DOHH2 (cell line): Measurements from ENCODE around the gene LHX3.

Experiments used
- EZH2phosphoT487 ChIP-seq: fragments of 200-600 bp; sonication (generic); IDR thresholded peaks from 2 replicates; pipeline ENCODE4 v1.6.1; 2017; ENCODE audit warnings: borderline replicate concordance, mild to moderate bottlenecking, antibody characterized with exemption, low read length, moderate library complexity, mixed read lengths
- TF ChIP-seq, protein P1 (sequence below): fragments of 200-600 bp; sonication (generic); IDR thresholded peaks from one replicate; pipeline ENCODE4 v1.5.1; 2014; ENCODE audit warnings: antibody characterized with exemption, mild to moderate bottlenecking, low read depth, low read length; ENCODE audit not compliant: poor library complexity, severe bottlenecking

DNA sequence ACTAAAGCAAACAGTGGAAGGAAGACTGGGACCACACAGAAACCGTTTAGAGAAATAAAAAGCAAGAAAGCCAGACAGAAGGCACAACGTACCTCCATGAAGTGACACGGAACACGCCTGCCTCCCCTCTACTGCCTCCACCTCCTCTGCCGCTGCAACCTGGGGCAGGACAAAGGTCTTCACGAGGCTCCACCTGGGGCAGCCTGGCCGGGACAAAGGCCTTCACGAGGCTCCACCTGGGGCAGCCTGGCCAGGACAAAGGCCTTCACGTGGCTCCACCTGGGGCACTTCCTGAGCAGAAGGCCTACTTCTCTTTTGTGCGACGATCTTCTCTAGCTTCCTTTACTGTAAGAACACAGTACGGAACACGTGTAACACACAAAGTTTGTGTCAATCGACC lies 28.9 kb upstream of the LHX3 start:
- TF ChIP-seq, protein P1, sequence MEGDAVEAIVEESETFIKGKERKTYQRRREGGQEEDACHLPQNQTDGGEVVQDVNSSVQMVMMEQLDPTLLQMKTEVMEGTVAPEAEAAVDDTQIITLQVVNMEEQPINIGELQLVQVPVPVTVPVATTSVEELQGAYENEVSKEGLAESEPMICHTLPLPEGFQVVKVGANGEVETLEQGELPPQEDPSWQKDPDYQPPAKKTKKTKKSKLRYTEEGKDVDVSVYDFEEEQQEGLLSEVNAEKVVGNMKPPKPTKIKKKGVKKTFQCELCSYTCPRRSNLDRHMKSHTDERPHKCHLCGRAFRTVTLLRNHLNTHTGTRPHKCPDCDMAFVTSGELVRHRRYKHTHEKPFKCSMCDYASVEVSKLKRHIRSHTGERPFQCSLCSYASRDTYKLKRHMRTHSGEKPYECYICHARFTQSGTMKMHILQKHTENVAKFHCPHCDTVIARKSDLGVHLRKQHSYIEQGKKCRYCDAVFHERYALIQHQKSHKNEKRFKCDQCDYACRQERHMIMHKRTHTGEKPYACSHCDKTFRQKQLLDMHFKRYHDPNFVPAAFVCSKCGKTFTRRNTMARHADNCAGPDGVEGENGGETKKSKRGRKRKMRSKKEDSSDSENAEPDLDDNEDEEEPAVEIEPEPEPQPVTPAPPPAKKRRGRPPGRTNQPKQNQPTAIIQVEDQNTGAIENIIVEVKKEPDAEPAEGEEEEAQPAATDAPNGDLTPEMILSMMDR = no peak
- no peak for TF ChIP-seq EZH2phosphoT487
